Endothelial cell of umbilical vein (primary cell): ENCODE data around the gene PRKAG2. TPM values are rescaled to one million over a fixed set of nuclear protein-coding genes. Genes with fewer than 3 reads are reported as not detected.

Experiments used
- BruUV-seq: library from RNA; stranded (reverse); fragments of 400-500 nt; replicated peaks from 2 replicates; lab custom pipeline; 2021; lab: Mats Ljungman, UMichigan
- CTCF ChIA-PET: fragments of 300-600, 350-600 bp; sonication (Branson Sonifier 250); formaldehyde crosslinking; loops from one replicate; lab custom pipeline; 2021; ENCODE audit warnings: antibody characterized with exemption, inconsistent platforms; lab: Charles Lee
- POLR2A ChIA-PET: fragments of 300-600, 350-600 bp; sonication (Branson Sonifier 250); formaldehyde crosslinking; loops from one replicate; lab custom pipeline; 2021; ENCODE audit warnings: antibody characterized with exemption, inconsistent platforms; lab: Charles Lee
- DNase-seq: peaks from one replicate; pipeline ENCODE4 v3.0.0-alpha.2; 2011; ENCODE audit warnings: low read depth, low spot score
- FAIRE-seq: peaks from 2 replicates; lab custom pipeline; 2011; peaks lifted over from hg19 to GRCh38; lab: Jason Lieb, UNC
- H2AFZ ChIP-seq: 2 replicates; pipeline ENCODE4 v1.6.0; 2012; ENCODE audit warnings: low read depth, low read length, control low read depth, inconsistent platforms
- H3K27ac ChIP-seq: 2 replicates; pipeline ENCODE4 v1.5.1; 2011; ENCODE audit warnings: low read depth, mild to moderate bottlenecking, control low read depth, low read length, moderate library complexity; ENCODE audit not compliant: insufficient read depth
- H3K27me3 ChIP-seq, 2 experiments: 2 replicates each; pipeline versions ENCODE4 v1.6.0 to v1.6.1; 2011; ENCODE audit warnings: low read length in 2 of 2, mixed read lengths in 1 of 2; ENCODE audit not compliant: control insufficient read depth in 2 of 2, insufficient read depth in 2 of 2
- H3K36me3 ChIP-seq, 2 experiments: 2 replicates in 1 of 2; 3 replicates in 1 of 2; pipeline ENCODE4 v1.5.1; 2011; ENCODE audit warnings: low read length in 2 of 2, mild to moderate bottlenecking in 1 of 2, moderate library complexity in 1 of 2; ENCODE audit not compliant: control insufficient read depth in 2 of 2, insufficient read depth in 2 of 2; ENCODE audit errors: extremely low read depth in 1 of 2
- H3K4me1 ChIP-seq: 3 replicates; pipeline ENCODE4 v1.5.1; 2011; ENCODE audit warnings: mild to moderate bottlenecking, low read length; ENCODE audit not compliant: control insufficient read depth, insufficient read depth; ENCODE audit errors: extremely low read depth
- H3K4me2 ChIP-seq: 2 replicates; pipeline ENCODE4 v1.6.1; 2011; ENCODE audit warnings: low read length, control low read depth, mixed read lengths; ENCODE audit not compliant: insufficient read depth
- H3K4me3 ChIP-seq, 3 experiments: fragments of 200-600 bp in 1 of 3; sonication (generic), shearing (Covaris generic) in 1 of 3; replicated peaks in 1 of 3; 2 replicates each; pipeline ENCODE4 v1.5.1; 2011 to 2016; ENCODE audit warnings: control low read depth in 3 of 3, low read length in 3 of 3, mild to moderate bottlenecking in 2 of 3, inconsistent platforms in 1 of 3, low read depth in 1 of 3, moderate library complexity in 1 of 3; ENCODE audit not compliant: insufficient read depth in 1 of 3
- H3K79me2 ChIP-seq: 2 replicates; pipeline ENCODE4 v1.6.0; 2012; ENCODE audit warnings: low read length, inconsistent platforms; ENCODE audit not compliant: control insufficient read depth, insufficient read depth
- H3K9ac ChIP-seq: replicated peaks from 2 replicates; pipeline ENCODE3; 2011; ENCODE audit warnings: low read length, control low read depth; ENCODE audit not compliant: insufficient read depth; ENCODE audit errors: extremely low read depth
- H3K9me1 ChIP-seq: replicated peaks from 3 replicates; pipeline ENCODE4 v1.6.0; 2011; ENCODE audit warnings: mild to moderate bottlenecking, low read length; ENCODE audit not compliant: control insufficient read depth, insufficient read depth; ENCODE audit errors: extremely low read depth
- H3K9me3 ChIP-seq: replicated peaks from 2 replicates; pipeline ENCODE4 v1.5.1; 2012; ENCODE audit warnings: low read length, inconsistent platforms; ENCODE audit not compliant: control insufficient read depth, insufficient read depth
- H4K20me1 ChIP-seq: replicated peaks from 2 replicates; pipeline ENCODE3; 2011; ENCODE audit warnings: mild to moderate bottlenecking, low read length; ENCODE audit not compliant: control insufficient read depth, insufficient read depth; ENCODE audit errors: extremely low read depth
- CTCF ChIP-seq, 2 donors: IDR thresholded peaks; 1 replicate in 1 of 2; 2 replicates in 1 of 2; pipeline ENCODE4 v1.5.1; 2011; ENCODE audit warnings: low read length in 2 of 2, mild to moderate bottlenecking in 2 of 2, moderate library complexity in 2 of 2, control low read depth in 1 of 2, inconsistent platforms in 1 of 2, low read depth in 1 of 2; ENCODE audit not compliant: insufficient read depth in 1 of 2; ENCODE audit errors: extremely low read depth in 1 of 2
- EZH2 ChIP-seq: IDR thresholded peaks from 2 replicates; pipeline ENCODE4 v1.6.1; 2012; ENCODE audit warnings: borderline replicate concordance, low read depth, mild to moderate bottlenecking, moderate library complexity, low read length, inconsistent platforms; ENCODE audit not compliant: severe bottlenecking
- FOS ChIP-seq: IDR thresholded peaks from 2 replicates; pipeline ENCODE4 v1.6.1; 2011; ENCODE audit warnings: mild to moderate bottlenecking, low read length, moderate library complexity, borderline replicate concordance; ENCODE audit not compliant: insufficient read depth
- GATA2 ChIP-seq: IDR thresholded peaks from 2 replicates; pipeline ENCODE4 v1.7.0; 2011; ENCODE audit warnings: low read depth, mild to moderate bottlenecking, moderate library complexity, mixed read lengths, low read length; ENCODE audit not compliant: insufficient read length, insufficient read depth
- JUN ChIP-seq: IDR thresholded peaks from 2 replicates; pipeline ENCODE4 v1.6.1; 2011; ENCODE audit warnings: borderline replicate concordance, low read depth; ENCODE audit not compliant: insufficient read length, insufficient read depth
- MYC ChIP-seq: IDR thresholded peaks from one replicate; pipeline ENCODE4 v1.6.1; 2011; ENCODE audit warnings: mild to moderate bottlenecking, low read depth, low read length
- POLR2A ChIP-seq: IDR thresholded peaks from 2 replicates; pipeline ENCODE4 v1.6.1; 2012; ENCODE audit warnings: low read depth, mild to moderate bottlenecking, control low read depth, low read length
- POLR2AphosphoS5 ChIP-seq: IDR thresholded peaks from 2 replicates; pipeline ENCODE4 v1.6.1; 2012; ENCODE audit warnings: low read depth, mild to moderate bottlenecking, control low read depth, low read length, moderate library complexity; ENCODE audit not compliant: insufficient read depth
- dilution Hi-C: fragments of 300-500 bp; cut with MboI; formaldehyde crosslinking; loops from one replicate; pipeline ENCODE4 v1.15.0; 2019; ENCODE audit warnings: low sequenced_read_pairs; ENCODE audit not compliant: extremely low pct_ligation_motif_present
- intact Hi-C: fragments of 100-400 bp; cut with micrococcal nuclease; formaldehyde crosslinking; loops from one replicate; pipeline ENCODE4 v1.10.0; 2022
- polyA plus RNA-seq, 4 experiments: library from polyadenylated mRNA; depleted of rRNA in 3 of 4; stranded (reverse) in 3 of 4; unstranded in 1 of 4; fragments of >200 nt; gene quantifications; 2 replicates each; pipeline versions ENCODE4 v1.2.1 to v1.2.3, GENCODE V29; 2011 to 2012; ENCODE audit warnings: missing spikeins in 1 of 4
- total RNA-seq: library from RNA; stranded (reverse); gene quantifications from 2 replicates; pipeline ENCODE4 v1.2.3, GENCODE V29; 2021
- TF ChIP-seq, protein P1 (sequence below): IDR thresholded peaks from 2 replicates; pipeline ENCODE4 v1.6.1; 2011; ENCODE audit not compliant: insufficient read depth, insufficient read length

PRKAG2 gene
- total and polyA plus RNA-seq, 2 donors (not counting 3 experiments of a cell fraction or from before 2014, with no cell fraction given): 19.3 to 51.5 TPM

DNA sequence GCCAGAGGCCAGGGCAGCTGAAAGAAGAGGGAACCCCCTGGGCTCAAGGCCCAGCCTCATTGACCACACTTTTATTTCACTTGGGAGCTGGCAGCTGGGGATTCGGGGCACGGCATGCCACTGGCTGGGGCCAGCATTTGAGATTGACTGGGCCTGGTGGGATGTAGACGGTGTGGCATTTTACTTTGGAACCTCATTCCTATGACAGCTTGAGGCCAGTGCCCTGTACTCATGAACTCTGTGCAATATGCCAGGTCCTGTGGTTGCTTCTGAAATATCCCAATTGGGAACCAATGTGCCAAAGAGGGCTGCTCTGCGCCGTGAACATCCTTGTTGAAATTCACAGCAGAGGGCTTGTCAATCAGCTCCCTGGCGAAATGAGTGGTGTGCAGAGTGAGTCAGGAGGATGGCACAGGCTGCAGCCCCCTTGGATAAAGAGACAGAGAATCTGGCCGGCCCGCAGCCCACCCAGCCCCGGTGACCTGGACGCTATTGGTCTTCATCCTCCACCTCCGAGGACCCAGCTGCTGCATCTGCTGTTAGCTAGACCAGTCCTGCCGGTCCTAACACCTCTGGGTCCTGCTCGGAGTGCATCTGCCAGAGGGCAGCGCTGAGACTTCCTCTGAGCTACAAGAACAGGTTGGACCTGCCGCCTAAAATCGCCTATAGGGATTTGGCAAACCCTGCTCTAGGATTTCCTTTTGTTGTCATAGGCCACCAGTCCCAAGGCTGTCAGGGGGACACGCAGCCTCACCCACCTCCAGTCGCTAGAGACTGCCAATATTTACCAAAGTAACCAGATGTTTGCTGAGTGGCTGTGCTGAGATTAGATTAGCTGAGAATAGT lies 58.0 kb downstream of the PRKAG2 start:
- no peaks in the 10 kb centered on the region for H3K4me1 ChIP-seq
- no peak overlapping the region for H3K4me2 ChIP-seq
- no peak for TF ChIP-seq GATA2
- TF ChIP-seq EZH2: no peak
- no peak for TF ChIP-seq POLR2A
- no peak for TF ChIP-seq MYC
- no peak for TF ChIP-seq POLR2AphosphoS5
- TF ChIP-seq FOS: no peak
- TF ChIP-seq, protein P1, sequence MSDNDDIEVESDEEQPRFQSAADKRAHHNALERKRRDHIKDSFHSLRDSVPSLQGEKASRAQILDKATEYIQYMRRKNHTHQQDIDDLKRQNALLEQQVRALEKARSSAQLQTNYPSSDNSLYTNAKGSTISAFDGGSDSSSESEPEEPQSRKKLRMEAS: no peak
- TF ChIP-seq CTCF (IDR thresholded peaks at IDR 0.05; ENCODE audit: extremely low read depth in 1 of 2, insufficient read depth in 1 of 2, low read depth in 1 of 2, low read length in 2 of 2): no peak
- TF ChIP-seq JUN: no peak
- H4K20me1 ChIP-seq: no peaks in the 10 kb centered on the region
- DNase-seq (no peak), FAIRE-seq (no peak)
- POLR2A ChIA-PET: no interaction called here
- H3K27ac ChIP-seq: no peak overlapping the region
- CTCF ChIA-PET: interaction anchor here (1.2 kb wide), 1 partner anchor 14 kb away, joined by 3 read pairs; no protein-coding TSS in a partner anchor
- intact Hi-C loops (no loop called here), dilution Hi-C loops (no loop called here)
- peaks cover 3 to 5% of the 10 kb centered on the region in 2 experiments for H3K27me3 ChIP-seq
- H2AFZ ChIP-seq: no peak overlapping the region
- no peak overlapping the region for H3K9ac ChIP-seq
- H3K4me3 ChIP-seq: no peak overlapping the region
- no peaks in the 10 kb centered on the region for H3K9me1 ChIP-seq
- no peaks in the 10 kb centered on the region for H3K36me3 ChIP-seq
- no peaks in the 10 kb centered on the region for H3K9me3 ChIP-seq
- BruUV-seq: no TSS peak
- H3K79me2 ChIP-seq: no peaks in the 10 kb centered on the region
